ENCODE data around the gene FGD3. TPM values are rescaled to one million over a fixed set of nuclear protein-coding genes. Genes with fewer than 3 reads are reported as not detected.

Gene FGD3
- total RNA-seq, 2 donors from 2014 or later, result 70.6 to 80.2 TPM

DNA sequence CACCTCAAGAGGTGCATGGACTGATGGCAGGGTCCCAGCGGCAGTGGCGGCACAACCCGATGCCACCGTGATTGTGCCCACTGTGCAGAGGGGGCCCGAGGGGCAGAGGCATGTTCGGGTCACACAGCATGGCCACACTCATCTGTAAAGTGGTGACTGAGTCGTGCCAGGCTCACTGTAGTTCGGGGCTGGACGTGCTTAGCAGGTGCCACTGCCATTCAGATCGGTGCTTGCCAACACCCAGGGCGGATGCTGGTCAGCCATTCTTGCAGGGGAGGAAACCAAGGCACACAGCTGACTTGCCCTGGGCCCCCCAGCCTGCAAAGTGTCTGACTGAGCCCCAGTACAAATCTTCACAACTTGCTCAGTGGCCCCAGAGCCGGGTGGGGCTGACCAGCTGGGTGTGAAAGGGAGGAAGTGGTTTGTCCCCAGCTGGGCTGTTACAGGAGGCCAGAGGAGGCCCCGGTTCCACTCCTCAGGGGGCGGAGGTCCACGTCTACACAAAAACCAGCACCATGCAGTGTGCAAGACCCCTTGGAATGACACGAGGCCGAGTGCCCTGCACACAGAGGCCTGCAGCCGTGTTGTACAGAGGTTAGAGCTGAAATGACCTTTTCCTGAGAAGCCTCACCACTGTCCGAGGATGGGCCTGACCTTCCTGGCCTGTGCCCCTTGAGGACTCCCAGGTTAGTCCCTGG is 17.9 kb downstream of the FGD3 start:
- H3K36me3 Mint-ChIP-seq (ENCODE audit: low read depth), result peaks cover 67% of the 10 kb centered on the region
- H3K27ac Mint-ChIP-seq, result peak overlapping the region; percentile 94
- peak overlapping the region; percentile 86 for H3K4me3 Mint-ChIP-seq
- H3K9me3 Mint-ChIP-seq, result no peaks in the 10 kb centered on the region
- no peaks in the 10 kb centered on the region for H3K27me3 Mint-ChIP-seq
- peak; percentile 19 for ATAC-seq (replicated peaks)
- peaks cover 29% of the 10 kb centered on the region for H3K4me1 Mint-ChIP-seq

DNA sequence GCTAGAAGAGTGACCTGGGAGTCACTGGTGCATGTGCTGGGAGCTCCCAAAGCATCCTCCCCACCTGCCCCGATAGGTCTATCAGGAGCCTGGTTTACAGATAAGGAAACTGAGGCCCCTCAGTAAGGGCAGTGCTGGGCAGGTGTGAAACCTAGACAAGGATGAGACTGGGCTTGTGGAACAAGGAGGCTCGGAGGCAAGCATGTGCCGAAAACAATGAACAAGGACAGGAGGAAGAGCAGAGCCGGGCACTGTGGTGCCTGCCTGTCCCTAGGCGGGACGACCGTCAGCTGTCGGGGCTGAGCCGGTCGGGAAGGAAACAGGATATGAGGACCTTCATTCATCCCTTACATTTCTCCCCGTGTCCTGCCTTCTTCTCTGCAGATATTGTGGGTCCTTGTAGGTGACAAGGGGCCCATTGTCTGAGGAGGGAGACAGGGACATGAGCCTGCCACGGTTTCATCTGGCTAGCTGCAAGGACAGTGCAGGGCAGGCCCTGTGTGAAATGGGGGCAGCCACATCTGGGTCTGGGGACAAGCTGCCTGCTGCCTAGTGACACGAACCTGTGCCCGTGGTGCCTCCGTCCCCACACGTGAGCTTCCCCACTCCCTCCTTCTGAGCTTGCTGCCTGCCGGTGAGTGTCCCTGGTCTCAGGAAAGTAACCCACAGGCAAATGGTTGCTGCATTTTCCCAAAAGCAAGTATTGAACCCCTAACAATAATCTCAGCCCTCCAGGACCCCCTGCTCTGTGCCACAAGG is 18.6 kb downstream of the FGD3 start:
- Mint-ChIP-seq H3K27ac (peak overlapping the region; percentile 94), H3K4me3 (peak overlapping the region; percentile 86), H3K9me3 (no peaks in the 10 kb centered on the region), H3K36me3 (ENCODE audit: low read depth) (peaks cover 71% of the 10 kb centered on the region), H3K4me1 (peaks cover 33% of the 10 kb centered on the region), H3K27me3 (no peaks in the 10 kb centered on the region)
- no peak for ATAC-seq (replicated peaks)

DNA sequence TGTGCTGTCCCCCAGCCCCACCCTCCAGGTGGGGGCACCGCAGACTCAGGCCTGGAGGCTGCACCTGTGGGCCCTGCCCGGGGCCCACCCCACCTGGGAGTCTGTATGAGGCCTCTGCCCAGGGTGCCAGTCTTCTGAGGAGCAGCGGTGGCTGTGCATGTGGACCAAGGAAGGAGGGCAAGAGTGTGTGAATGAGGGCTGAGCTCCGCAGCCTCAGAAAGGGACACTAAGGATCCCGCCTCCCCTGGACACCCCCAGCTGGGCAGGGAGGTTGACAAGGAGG is 19.1 kb downstream of the FGD3 start:
- H3K27me3 Mint-ChIP-seq, result no peaks in the 10 kb centered on the region
- no peaks in the 10 kb centered on the region for H3K9me3 Mint-ChIP-seq
- no peak for ATAC-seq (replicated peaks)
- H3K36me3 Mint-ChIP-seq (ENCODE audit: low read depth), result peaks cover 75% of the 10 kb centered on the region
- H3K4me1 Mint-ChIP-seq, result peaks cover 34% of the 10 kb centered on the region
- peak overlapping the region; percentile 94 for H3K27ac Mint-ChIP-seq
- H3K4me3 Mint-ChIP-seq, result peak overlapping the region; percentile 86

DNA sequence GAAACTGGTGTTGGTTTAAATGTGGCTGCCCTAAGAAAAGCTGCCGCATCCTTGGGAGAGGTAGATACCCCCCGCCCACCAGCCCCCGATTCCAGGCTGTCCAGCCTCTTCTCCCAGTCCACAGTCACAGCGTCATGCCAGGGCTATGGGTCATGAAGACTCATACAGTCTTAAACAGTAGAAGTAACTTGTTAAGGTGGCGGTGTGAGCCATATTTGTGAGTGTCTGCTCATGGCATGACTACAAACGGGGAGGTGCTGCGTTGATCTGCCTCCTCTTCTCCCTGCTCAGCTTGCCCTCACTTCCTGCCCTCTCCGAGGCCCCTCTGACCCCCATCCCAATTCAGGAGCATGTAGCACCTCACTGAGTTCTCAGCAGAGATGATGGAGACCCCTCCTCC is 20.8 kb downstream of the FGD3 start:
- peak overlapping the region; percentile 86 for H3K4me3 Mint-ChIP-seq
- peaks cover 81% of the 10 kb centered on the region for H3K36me3 Mint-ChIP-seq (ENCODE audit: low read depth)
- ATAC-seq (replicated peaks), result no peak
- peaks cover 39% of the 10 kb centered on the region for H3K4me1 Mint-ChIP-seq
- H3K9me3 Mint-ChIP-seq, result no peaks in the 10 kb centered on the region
- H3K27me3 Mint-ChIP-seq, result no peaks in the 10 kb centered on the region
- peak overlapping the region; percentile 94 for H3K27ac Mint-ChIP-seq

- Mint-ChIP-seq H3K9me3 (no peaks in the 10 kb centered on the region), H3K27me3 (no peaks in the 10 kb centered on the region), H3K36me3 (ENCODE audit: low read depth) (peaks cover 88% of the 10 kb centered on the region), H3K4me1 (peaks cover 48% of the 10 kb centered on the region), H3K27ac (peak overlapping the region; percentile 94), H3K4me3 (peak overlapping the region; percentile 86)
- ATAC-seq (replicated peaks), result peak; percentile 3
These were observed 22.5 kb downstream of the FGD3 start for GRCh38 chr9:92969516-92970466.

DNA sequence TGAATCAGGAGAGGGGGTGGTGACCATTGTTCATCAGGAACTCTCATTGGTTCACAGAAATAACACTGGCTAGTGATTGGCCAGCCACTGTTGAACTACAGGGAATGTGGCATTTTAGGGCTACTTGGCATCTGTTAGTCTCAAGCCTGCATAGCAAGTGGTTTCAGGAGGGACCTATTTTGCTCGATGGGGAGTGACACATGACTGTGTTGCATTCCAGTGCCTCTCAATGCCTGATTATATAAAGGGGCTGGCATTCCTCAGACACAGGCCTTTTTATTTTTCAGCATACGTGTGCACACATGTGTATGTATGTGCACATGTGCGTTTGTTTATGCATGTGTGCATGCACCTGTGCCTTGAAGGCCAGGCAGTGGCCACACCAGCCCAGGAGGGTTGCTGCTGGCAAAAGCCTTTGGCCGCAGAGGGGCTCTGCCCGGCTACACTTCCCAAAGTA is 23.2 kb downstream of the FGD3 start:
- no peaks in the 10 kb centered on the region for H3K27me3 Mint-ChIP-seq
- peaks cover 88% of the 10 kb centered on the region for H3K36me3 Mint-ChIP-seq (ENCODE audit: low read depth)
- peak; percentile 68 for ATAC-seq (replicated peaks)
- peaks cover 49% of the 10 kb centered on the region for H3K4me1 Mint-ChIP-seq
- H3K27ac Mint-ChIP-seq, result peak overlapping the region; percentile 94
- peak overlapping the region; percentile 86 for H3K4me3 Mint-ChIP-seq
- H3K9me3 Mint-ChIP-seq, result no peaks in the 10 kb centered on the region

DNA sequence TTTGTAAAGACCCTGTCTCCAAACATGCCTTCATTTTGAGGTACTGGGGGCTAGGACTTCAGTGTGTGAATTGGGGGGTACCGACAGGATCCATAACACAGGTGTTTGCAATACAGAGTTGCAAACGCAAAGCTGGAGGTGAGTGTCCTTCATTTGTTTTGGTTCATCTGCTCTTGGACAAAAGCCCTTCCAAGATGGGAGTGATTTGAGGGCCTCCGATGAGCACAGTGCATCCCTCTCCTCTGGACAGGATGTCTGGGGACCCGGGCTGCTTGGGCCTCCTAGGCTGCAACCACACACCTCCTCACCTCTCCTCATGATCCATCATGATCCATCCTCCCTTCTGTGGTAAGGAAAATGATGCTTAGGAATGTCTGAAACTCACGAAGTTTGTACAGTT is 23.8 kb downstream of the FGD3 start:
- no peaks in the 10 kb centered on the region for H3K27me3 Mint-ChIP-seq
- H3K4me1 Mint-ChIP-seq, result peaks cover 52% of the 10 kb centered on the region
- peaks cover 88% of the 10 kb centered on the region for H3K36me3 Mint-ChIP-seq (ENCODE audit: low read depth)
- peak overlapping the region; percentile 86 for H3K4me3 Mint-ChIP-seq
- H3K27ac Mint-ChIP-seq, result peak overlapping the region; percentile 94
- no peak for ATAC-seq (replicated peaks)
- no peaks in the 10 kb centered on the region for H3K9me3 Mint-ChIP-seq

DNA sequence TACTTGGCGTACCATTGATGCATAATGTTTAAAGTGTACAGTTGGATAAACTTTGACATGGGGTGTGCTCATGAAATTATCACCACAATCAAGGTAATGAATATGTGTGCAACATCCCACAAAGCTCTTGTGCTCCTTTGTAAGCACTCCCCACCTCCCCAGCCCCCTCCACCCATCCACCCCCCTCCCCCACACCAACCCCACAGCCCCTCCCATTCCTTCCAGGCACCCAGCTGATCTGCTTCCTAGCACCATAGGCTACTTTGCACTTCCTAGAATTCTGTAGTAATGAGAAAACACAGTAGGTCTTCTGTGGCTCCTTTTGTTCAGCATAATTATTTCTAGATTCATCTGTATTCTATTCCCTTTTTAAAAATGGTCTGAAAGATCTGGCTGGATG is 24.5 kb downstream of the FGD3 start:
- Mint-ChIP-seq H3K9me3 (no peaks in the 10 kb centered on the region), H3K4me1 (peaks cover 52% of the 10 kb centered on the region), H3K27ac (peak overlapping the region; percentile 84), H3K36me3 (ENCODE audit: low read depth) (peaks cover 88% of the 10 kb centered on the region), H3K27me3 (no peaks in the 10 kb centered on the region), H3K4me3 (peak overlapping the region; percentile 86)
- ATAC-seq (replicated peaks), result no peak

DNA sequence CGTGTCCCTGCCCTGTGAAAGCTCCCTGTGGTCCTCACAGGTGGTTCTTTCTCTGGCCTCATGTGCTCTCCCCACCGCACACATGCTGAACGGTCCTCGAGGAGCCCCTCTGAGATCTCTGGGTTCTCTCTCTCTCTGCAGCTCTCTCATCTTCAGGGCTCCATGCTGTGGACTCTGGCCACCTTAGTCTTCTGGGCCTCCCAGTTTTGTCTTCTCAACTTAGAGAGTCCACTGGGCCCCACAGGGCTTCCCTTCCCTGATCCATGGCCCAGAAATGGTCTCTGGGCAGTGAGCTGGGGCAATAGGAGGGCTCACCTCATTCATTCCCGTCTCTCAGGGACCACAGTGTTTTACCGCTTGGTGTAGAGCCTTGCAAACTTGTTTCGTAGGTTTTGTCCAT is 26.4 kb downstream of the FGD3 start:
- H3K4me1 Mint-ChIP-seq, result peaks cover 51% of the 10 kb centered on the region
- ATAC-seq (replicated peaks), result no peak
- H3K27me3 Mint-ChIP-seq, result no peaks in the 10 kb centered on the region
- peak overlapping the region; percentile 86 for H3K4me3 Mint-ChIP-seq
- peaks cover 82% of the 10 kb centered on the region for H3K36me3 Mint-ChIP-seq (ENCODE audit: low read depth)
- H3K27ac Mint-ChIP-seq, result peak overlapping the region; percentile 84
- H3K9me3 Mint-ChIP-seq, result no peaks in the 10 kb centered on the region

GRCh38 chr9:92974161-92974661 is 26.9 kb downstream of the FGD3 start:
- Mint-ChIP-seq H3K4me1 (peaks cover 56% of the 10 kb centered on the region), H3K27me3 (no peaks in the 10 kb centered on the region), H3K27ac (peak overlapping the region; percentile 84), H3K36me3 (ENCODE audit: low read depth) (peaks cover 86% of the 10 kb centered on the region), H3K4me3 (peak overlapping the region; percentile 86), H3K9me3 (no peaks in the 10 kb centered on the region)
- ATAC-seq (replicated peaks), result no peak

- Mint-ChIP-seq H3K9me3 (no peaks in the 10 kb centered on the region), H3K27me3 (no peaks in the 10 kb centered on the region), H3K4me3 (peak overlapping the region; percentile 86), H3K4me1 (peaks cover 62% of the 10 kb centered on the region), H3K27ac (peak overlapping the region; percentile 84), H3K36me3 (ENCODE audit: low read depth) (peaks cover 91% of the 10 kb centered on the region)
- ATAC-seq (replicated peaks), result no peak
These were observed 27.7 kb downstream of the FGD3 start for GRCh38 chr9:92974761-92975755.

DNA sequence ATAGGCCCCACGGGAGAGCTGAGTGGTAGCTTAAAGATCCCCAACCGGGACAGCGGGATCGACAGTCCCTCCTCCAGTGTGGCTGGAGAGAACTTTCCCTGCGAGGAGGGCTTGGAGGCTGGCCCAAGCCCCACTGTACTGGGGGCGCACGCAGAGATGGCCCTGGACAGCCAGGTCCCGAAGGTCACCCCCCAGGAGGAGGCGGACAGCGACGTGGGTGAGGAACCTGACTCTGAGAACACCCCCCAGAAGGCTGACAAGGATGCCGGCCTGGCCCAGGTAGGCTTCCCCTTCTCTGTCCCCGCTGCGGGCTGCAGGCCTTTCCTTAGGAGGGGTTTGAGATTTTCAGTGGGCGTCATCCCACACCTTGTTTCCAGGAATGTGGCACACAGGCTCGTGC is 29.1 kb downstream of the FGD3 start:
- Mint-ChIP-seq H3K4me1 (peaks cover 59% of the 10 kb centered on the region), H3K36me3 (ENCODE audit: low read depth) (peaks cover 95% of the 10 kb centered on the region), H3K9me3 (no peaks in the 10 kb centered on the region), H3K4me3 (no peak overlapping the region), H3K27ac (peak overlapping the region; percentile 78), H3K27me3 (no peaks in the 10 kb centered on the region)
- no peak for ATAC-seq (replicated peaks)

- ATAC-seq (replicated peaks), result no peak
- Mint-ChIP-seq H3K4me1 (peaks cover 61% of the 10 kb centered on the region), H3K27ac (peak overlapping the region; percentile 78), H3K4me3 (peak overlapping the region; percentile 51), H3K9me3 (peaks cover 5% of the 10 kb centered on the region), H3K27me3 (no peaks in the 10 kb centered on the region), H3K36me3 (ENCODE audit: low read depth) (peaks cover 95% of the 10 kb centered on the region)
These were observed 30.0 kb downstream of the FGD3 start for GRCh38 chr9:92977279-92977678.
